HG03159 (cell line): ENCODE data around the gene CACNA2D4.

Experiments
- ATAC-seq: cut with Tn5 transposase; IDR thresholded peaks from one replicate; pipeline ENCODE4 v1.9.1; 2021; ENCODE audit warnings: mild to moderate bottlenecking, moderate library complexity; ENCODE audit not compliant: unreplicated experiment

The CACNA2D4 gene

GRCh38 chr12:1744932-1745331 lies 173.5 kb downstream of the CACNA2D4 start:
- ATAC-seq, result no peak
